OCI-LY7 (cell line): Measurements from ENCODE around the gene NRSN2. TPM values are rescaled to one million over a fixed set of nuclear protein-coding genes. Genes with fewer than 3 reads are reported as not detected.

Experiments used
- BruUV-seq: library from RNA; stranded (reverse); fragments of 400-500 nt; replicated peaks from 2 replicates; lab custom pipeline; 2021; lab: Mats Ljungman, UMichigan
- CTCF ChIA-PET: fragments of 300-600 bp; sonication (Branson Sonifier 250); formaldehyde crosslinking; loops from one replicate; lab custom pipeline; 2022; ENCODE audit warnings: antibody characterized with exemption; ENCODE audit not compliant: unreplicated experiment; lab: Charles Lee
- POLR2A ChIA-PET: fragments of 300-600 bp; sonication (Branson Sonifier 250); formaldehyde crosslinking; loops from one replicate; lab custom pipeline; 2022; ENCODE audit warnings: antibody characterized with exemption; lab: Charles Lee
- DNase-seq: peaks from one replicate; pipeline ENCODE4 v3.0.0-alpha.2; 2015; ENCODE audit warnings: low spot score
- H2AFZ ChIP-seq: fragments of 200-600 bp; sonication (generic), shearing (Covaris generic); 2 replicates; pipeline ENCODE4 v1.6.1; 2014; ENCODE audit warnings: mild to moderate bottlenecking, antibody characterized with exemption, low read length, moderate library complexity
- H3K27ac ChIP-seq: fragments of 200-600 bp; sonication (generic); 2 replicates; pipeline ENCODE4 v1.5.1; 2014; ENCODE audit warnings: mixed run types, low read depth, mild to moderate bottlenecking, moderate library complexity, low read length, inconsistent platforms; ENCODE audit not compliant: poor library complexity, severe bottlenecking
- H3K36me3 ChIP-seq: fragments of 200-600 bp; sonication (generic); 2 replicates; pipeline ENCODE4 v1.6.1; 2014; ENCODE audit warnings: mild to moderate bottlenecking, antibody characterized with exemption, low read length, moderate library complexity, mixed read lengths; ENCODE audit not compliant: insufficient read depth
- H3K4me1 ChIP-seq: fragments of 200-600 bp; sonication (generic); 2 replicates; pipeline ENCODE4 v1.5.1; 2014; ENCODE audit warnings: mild to moderate bottlenecking, low read length; ENCODE audit not compliant: insufficient read depth, poor library complexity, severe bottlenecking
- H3K4me2 ChIP-seq: fragments of 200-600 bp; sonication (generic); 2 replicates; pipeline ENCODE4 v1.6.1; 2014; ENCODE audit warnings: mild to moderate bottlenecking, low read length
- H3K4me3 ChIP-seq: fragments of 200-600 bp; sonication (generic); 2 replicates; pipeline ENCODE4 v1.5.1; 2014; ENCODE audit warnings: mild to moderate bottlenecking, low read depth, low read length; ENCODE audit not compliant: poor library complexity, severe bottlenecking
- H3K79me2 ChIP-seq: fragments of 200-600 bp; sonication (generic); 2 replicates; pipeline ENCODE4 v1.6.1; 2016; ENCODE audit warnings: low read depth, mild to moderate bottlenecking, low read length, moderate library complexity, mixed read lengths; ENCODE audit not compliant: insufficient read depth
- H3K9me2 ChIP-seq: fragments of 200-600 bp; sonication (generic); 2 replicates; pipeline ENCODE4 v1.6.1; 2016; ENCODE audit warnings: mild to moderate bottlenecking, low read length, mixed read lengths; ENCODE audit not compliant: insufficient read depth
- H3K9me3 ChIP-seq: fragments of 200-600 bp; sonication (generic); 2 replicates; pipeline ENCODE4 v1.6.1; 2014; ENCODE audit warnings: mild to moderate bottlenecking, mixed run types, low read length, mixed read lengths
- H4K20me1 ChIP-seq: fragments of 200-600 bp; sonication (generic); 2 replicates; pipeline ENCODE4 v1.6.1; 2014; ENCODE audit warnings: mild to moderate bottlenecking, antibody characterized with exemption, low read length, moderate library complexity, mixed read lengths; ENCODE audit not compliant: insufficient read depth
- CTCF ChIP-seq: fragments of 200-600 bp; sonication (generic); conservative IDR thresholded peaks from 2 replicates; pipeline ENCODE4 v1.5.1; 2014; ENCODE audit warnings: mild to moderate bottlenecking, antibody characterized with exemption, low read length, moderate library complexity, mixed read lengths
- EZH2phosphoT487 ChIP-seq: fragments of 200-600 bp; sonication (generic); IDR thresholded peaks from 2 replicates; pipeline ENCODE4 v1.6.1; 2018; ENCODE audit warnings: low read depth, borderline replicate concordance, mild to moderate bottlenecking, mixed run types, antibody characterized with exemption, low read length, moderate library complexity, mixed read lengths
- intact Hi-C: fragments of 100-400 bp; cut with micrococcal nuclease; formaldehyde crosslinking; loops from one replicate; pipeline ENCODE4 v1.10.0; 2022; ENCODE audit not compliant: unreplicated experiment
- total RNA-seq, 2 experiments: library from RNA; depleted of rRNA in 1 of 2; stranded (reverse); fragments of >200 nt in 1 of 2; shearing (Covaris generic) in 1 of 2; gene quantifications; 2 replicates each; pipeline ENCODE4 v1.2.3, GENCODE V29; 2014 to 2022

NRSN2 gene
- total RNA-seq, 2 experiments from 2014 or later: 0.32 to 0.86 TPM

- Histone ChIP-seq H3K4me3 (no peak overlapping the region), H3K36me3 (no peaks in the 10 kb centered on the region), H3K27ac (no peak overlapping the region)
Measured at GRCh38 chr20:348972-349841, 2.3 kb downstream of the NRSN2 start.

GRCh38 chr20:353166-353565, 6.3 kb downstream of the NRSN2 start:
- Histone ChIP-seq H2AFZ (no peak overlapping the region), H3K36me3 (no peaks in the 10 kb centered on the region), H3K4me2 (no peak overlapping the region), H3K4me3 (no peak overlapping the region), H3K79me2 (no peaks in the 10 kb centered on the region), H3K27ac (no peak overlapping the region), H4K20me1 (no peaks in the 10 kb centered on the region), H3K9me2 (no peaks in the 10 kb centered on the region), H3K9me3 (no peaks in the 10 kb centered on the region), H3K4me1 (peaks cover 13% of the 10 kb centered on the region)
- no peak for DNase-seq
- POLR2A ChIA-PET: no interaction called here
- intact Hi-C loops: no loop called here
- no TSS peak for BruUV-seq
- CTCF ChIA-PET: no interaction called here
- TF ChIP-seq CTCF (no peak), EZH2phosphoT487 (no peak)

More at GRCh38 chr20:348972-349841, 2.3 kb downstream of the NRSN2 start:
- DNase-seq: no peak
- H4K20me1 ChIP-seq: no peaks in the 10 kb centered on the region
- ChIA-PET CTCF (no interaction called here), POLR2A (no interaction called here)
- no peak for TF ChIP-seq EZH2phosphoT487
- TF ChIP-seq CTCF: no peak
- H3K79me2 ChIP-seq: no peaks in the 10 kb centered on the region
- no peak overlapping the region for H3K4me2 ChIP-seq
- no peaks in the 10 kb centered on the region for H3K9me3 ChIP-seq
- no TSS peak for BruUV-seq
- intact Hi-C loops: no loop called here
- no peaks in the 10 kb centered on the region for H3K9me2 ChIP-seq
- no peak overlapping the region for H2AFZ ChIP-seq
- peaks cover 7% of the 10 kb centered on the region for H3K4me1 ChIP-seq
